Measurements from ENCODE around the gene KRT23.

- TF ChIP-seq CTCF (IDR thresholded peaks at IDR 0.05 in 2 of 3, conservative IDR thresholded peaks at IDR 0.05 in 1 of 3; ENCODE audit: borderline replicate concordance in 1 of 3, insufficient read depth in 1 of 3, low read depth in 2 of 3, low read length in 2 of 3): no peak
- TF ChIP-seq POLR2A (IDR thresholded peaks at IDR 0.05; ENCODE audit: borderline replicate concordance, extremely low read depth, insufficient read depth, insufficient read length): no peak
- no peak for TF ChIP-seq POLR2AphosphoS5 (IDR thresholded peaks at IDR 0.05; ENCODE audit: low read depth, low read length)
- no peak for TF ChIP-seq RAD21 (IDR thresholded peaks at IDR 0.05; ENCODE audit: low read depth)
- no peak for TF ChIP-seq JUND (IDR thresholded peaks at IDR 0.05)
- no peak for TF ChIP-seq EZH2 (IDR thresholded peaks at IDR 0.05)
- no peak for TF ChIP-seq FOSL1 (IDR thresholded peaks at IDR 0.05; ENCODE audit: low read depth)
- TF ChIP-seq ZFX (IDR thresholded peaks at IDR 0.05): no peak
Measured at GRCh38 chr17:40873801-40874200, 63.6 kb downstream of the KRT23 start.

Data from HCT116 (cell line).